Germinal center (tissue), 1 donor: ENCODE results near the gene PALLD.

ENCODE experiments used
- DNase-seq: peaks from one replicate; pipeline ENCODE4 v3.0.0; 2012; ENCODE audit warnings: mixed read lengths, low spot score

The PALLD gene

DNA sequence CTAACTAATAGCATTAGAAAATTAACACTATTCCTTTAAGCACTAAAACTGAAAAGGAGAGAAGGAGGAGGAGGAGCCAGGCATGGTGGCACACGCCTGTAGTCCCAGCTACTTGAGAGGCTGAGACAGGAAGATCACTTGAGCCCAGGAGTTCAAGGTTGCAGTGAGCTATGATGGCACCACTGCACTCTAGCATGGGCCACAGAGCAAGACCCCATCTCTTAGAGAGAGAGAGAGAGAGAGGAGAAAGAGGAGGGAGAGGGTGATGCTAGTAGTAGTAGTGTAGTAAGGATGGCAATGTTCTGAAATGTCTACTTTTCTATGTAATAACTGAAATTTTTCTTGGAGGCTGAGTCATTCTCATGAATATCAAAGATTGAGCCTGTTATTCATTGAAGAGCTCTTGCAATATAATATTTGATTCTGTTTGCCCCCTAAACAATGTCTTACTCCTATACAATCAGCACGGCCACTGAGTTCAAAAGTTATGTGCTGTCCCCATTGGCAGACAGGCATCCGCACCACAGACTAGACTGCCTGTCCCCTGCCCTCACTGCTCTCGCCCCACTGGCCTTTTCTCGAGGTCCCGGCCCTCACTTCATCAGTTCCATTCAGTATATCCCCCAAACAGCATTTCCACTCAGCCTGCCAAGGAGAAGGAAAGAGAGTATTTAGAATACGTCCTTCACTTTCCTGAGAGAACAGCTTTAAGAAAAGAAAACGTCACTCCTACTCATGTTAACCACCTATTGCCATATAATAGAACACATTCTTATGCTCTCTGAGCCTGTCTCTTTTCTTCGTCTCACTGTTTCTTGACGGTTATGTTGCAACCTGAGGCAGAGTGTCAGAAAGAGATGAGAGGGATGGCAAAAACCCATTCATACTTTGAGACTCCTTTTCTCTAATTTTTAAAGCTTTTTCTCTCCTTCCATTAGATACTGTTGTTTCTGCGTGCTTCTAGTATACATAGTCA, 238.1 kb downstream of the PALLD start:
- DNase-seq, result no peak

DNA sequence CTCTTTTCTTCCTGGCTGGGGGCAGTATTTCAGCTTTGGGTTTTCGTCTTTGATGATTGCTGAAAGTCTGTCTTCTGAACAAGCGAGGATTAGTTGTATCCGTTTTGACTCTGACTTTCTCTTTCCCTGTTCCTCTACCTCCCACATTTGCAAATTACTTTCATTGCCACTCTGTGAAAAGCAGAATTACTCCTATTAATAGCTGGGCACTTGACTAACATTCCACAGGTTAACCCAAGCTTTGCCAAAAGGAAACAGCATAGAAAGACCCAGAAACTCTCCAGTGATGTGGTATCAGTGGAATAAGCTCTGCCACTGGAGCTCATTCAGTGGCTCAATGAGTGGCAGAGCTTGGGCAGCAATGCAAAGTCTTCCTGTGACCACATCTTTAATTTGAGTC, 238.9 kb downstream of the PALLD start:
- no peak for DNase-seq

DNA sequence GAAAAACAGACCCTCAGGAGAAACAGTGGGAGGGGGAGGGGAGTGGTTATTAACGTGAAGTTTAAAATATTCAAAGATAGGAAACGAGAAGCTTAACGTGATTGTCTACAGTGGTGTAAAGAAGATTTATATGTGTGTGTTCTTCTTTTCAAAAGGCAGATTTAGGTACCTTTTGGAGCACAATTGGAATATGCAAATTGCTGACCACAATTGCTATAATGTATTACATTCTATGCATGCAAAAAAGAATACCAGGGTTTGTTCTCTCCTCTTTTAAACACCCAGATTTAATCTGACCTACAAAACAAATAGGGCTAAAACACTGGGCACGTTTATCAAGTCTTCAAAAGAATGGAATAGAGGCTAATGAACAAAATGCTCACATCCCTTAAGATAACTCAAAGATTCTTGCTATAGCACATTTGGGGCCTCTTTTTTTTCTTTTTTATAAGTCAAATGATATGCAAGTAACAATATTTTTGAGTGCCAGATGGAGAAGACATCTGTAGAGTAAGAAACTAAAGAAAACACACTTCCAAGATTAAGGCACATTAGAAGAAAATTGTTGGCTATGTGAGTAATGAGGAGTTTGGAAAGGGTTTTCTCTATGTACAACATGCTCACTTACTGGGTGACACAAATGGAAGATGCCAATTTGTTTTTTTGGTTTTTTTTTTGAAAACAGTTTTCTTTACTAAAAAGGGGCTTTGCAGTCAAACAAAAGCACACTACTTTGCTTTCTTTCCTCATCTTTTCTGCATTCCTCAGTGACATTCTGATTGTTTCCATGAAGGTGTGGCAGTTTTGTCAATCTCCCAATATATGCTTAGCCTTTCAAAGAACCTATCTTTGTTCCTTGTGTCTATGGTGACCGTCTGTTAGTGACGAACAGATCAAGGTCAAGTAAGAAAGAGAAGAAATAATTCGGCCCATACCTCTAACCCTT, 240.3 kb downstream of the PALLD start:
- DNase-seq, result no peak

DNA sequence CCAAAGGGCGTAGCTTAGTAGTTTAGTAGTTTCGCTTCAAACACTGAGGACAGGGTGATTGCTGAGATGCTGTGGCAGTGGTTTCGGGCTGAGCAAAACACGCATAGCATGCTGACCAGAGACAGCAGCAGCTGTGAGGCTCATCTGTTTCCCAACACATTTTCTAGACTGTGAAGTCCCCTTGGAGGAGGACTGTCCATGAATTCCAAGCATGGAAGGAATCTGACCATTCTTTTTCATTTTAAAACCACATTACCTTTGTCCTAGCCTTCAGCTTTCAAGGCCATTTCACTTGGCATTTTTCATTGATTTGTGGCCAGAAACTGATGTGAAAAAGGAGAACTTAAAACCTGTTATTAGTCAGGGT, 240.9 kb downstream of the PALLD start:
- DNase-seq, result no peak

DNA sequence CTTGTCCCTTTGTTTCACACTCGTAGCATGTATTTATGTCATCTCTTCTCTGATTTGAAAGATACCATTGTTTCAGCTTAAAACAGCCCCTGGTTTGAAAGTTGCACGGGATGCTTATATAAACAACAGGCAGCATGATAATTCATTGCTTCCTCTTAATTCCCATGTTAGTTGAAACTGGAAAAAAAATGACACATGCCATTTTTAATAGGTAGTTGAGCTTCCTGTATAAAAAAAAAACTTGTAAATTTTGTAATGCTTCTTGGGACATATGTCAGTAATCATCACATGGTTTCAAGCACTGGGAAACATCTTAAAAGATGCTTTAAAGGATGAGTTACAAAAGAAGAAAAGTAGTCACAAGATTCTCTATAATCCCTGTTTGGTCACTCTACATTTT, 243.0 kb downstream of the PALLD start:
- DNase-seq, result no peak

DNA sequence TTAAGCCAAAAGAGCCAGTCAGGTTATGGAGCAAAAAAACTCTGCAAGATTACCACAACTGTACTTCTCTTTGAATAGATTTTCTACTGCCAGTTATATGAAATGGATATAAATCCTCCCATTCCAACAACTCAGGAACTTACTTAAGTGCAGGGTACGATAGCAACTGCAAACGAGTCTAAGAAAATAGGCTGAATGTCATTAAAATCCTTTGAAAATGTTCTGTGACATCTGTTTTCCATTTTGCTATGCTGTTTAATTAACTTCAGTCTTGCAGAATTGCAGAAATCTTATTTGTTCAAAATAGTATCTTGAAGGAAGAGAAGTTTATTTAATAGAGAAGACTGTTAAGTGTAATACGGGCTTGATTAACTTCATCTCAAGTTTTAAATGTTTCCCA, 243.8 kb downstream of the PALLD start:
- no peak for DNase-seq

DNA sequence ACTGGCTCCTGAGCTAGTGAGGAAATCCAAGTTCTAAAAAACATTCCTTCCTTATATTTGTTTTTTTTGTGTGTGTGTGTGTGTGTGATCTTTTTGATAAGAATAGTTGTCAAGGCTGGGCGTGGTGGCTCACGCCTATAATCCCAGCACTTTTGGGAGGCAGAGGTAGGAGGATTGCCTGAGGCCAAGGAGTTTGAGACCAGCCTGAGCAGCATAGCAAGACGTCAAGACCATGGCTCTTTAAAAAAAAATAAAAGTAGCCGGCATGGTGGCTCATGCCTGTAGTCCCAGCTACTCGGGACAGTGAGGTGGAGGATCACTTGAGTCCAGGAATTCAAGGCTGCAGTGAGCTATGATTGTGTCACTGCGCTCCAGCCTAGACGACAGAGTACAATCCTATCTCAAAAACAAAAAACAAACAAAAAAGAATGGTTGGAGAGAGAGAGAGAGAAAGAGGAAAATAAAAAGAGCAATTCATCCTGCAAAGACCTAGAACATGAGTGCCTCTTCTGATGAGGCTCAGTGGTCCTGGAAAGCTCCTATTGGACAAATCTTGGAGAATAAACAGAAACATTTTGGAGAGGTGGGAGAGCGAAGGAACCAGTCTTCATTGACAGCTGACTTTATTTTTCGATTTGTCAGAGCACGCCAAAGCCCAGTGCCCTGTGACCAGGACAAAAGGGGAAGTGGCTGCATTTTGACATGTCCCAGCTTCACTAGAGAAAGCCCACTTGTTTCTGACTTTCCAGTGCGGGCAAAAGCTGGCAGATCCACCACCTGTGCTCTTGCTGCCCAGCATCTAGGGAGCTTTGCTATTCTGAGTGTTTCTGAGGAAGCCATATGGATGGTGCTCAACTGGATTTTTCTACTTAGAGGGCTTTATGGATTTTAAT, 244.7 kb downstream of the PALLD start:
- no peak for DNase-seq

DNA sequence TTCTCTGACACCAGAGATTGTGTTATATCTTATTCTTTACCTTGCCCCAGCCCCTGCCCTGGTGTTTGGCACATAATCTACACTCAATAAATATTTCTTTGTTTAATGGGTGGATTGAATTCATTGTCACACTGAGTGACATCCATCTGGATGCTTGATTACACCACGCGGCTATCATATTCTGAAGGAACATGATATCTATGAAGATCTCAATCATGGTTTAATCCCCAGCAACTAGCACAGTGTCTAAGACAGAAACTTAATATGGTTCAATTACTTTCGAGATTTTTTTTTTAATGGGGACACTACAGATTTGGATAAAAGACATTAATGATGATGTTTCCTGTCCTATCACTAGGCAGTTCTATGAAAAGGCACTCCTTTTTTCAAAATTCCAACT, 246.3 kb downstream of the PALLD start:
- no peak for DNase-seq

DNA sequence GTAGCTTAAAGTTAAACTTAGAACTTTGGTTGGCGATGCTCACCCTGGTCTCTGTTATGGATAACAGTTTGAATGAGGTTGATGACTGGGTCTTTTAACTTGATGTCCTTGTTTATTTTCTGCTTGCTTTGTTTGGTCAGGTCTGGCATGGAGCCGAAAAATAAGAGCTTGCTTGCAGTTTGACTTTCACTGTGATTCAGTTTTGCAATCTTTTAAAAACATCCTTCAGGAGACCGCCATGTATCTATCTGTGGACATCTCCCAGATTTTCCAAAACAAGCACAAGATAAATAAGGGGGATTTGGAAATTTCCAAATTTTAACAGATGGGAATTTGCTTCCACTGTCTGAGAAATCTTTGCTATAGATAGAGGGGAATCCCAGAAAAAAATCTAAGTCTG, 246.7 kb downstream of the PALLD start:
- DNase-seq, result no peak

DNA sequence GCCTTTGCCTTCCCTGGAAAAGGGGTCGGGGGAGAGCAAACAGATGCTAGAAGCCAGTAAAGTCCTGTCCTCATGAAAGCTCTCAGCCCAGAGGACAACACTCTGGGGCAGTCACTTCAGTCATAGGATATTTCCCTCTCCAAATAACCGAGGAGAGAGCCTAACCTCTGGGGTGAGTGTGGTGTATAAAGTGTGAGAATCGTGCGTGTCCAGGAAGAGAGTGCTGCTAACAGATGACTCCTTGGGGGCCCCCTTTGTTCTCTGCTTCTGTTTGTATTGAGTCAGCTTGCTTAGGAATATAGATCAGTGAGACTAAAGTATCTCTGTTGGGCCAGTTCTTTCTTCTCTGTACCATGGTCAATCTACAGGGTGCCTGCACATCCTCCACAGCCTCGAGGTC, 247.2 kb downstream of the PALLD start:
- no peak for DNase-seq

DNA sequence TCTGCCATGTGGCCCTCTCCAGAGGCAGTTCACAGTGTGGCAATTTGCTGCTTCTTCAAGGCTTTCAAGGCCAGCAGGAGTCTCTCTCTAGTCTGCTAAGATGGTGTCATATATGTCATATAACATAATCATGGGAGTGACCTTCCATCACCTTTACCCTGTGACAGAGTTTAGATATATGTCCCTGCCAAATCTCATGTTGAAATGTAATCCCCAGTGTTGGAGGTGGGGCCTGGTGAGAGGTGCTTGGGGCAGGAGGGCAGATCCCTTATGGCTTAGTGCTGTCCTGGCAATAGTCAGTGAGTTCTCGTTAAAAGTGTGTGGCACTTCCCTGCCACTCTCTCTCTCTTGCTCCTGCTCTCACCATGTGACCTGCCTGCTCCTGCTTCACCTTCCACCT, 252.0 kb downstream of the PALLD start:
- DNase-seq, result no peak

DNA sequence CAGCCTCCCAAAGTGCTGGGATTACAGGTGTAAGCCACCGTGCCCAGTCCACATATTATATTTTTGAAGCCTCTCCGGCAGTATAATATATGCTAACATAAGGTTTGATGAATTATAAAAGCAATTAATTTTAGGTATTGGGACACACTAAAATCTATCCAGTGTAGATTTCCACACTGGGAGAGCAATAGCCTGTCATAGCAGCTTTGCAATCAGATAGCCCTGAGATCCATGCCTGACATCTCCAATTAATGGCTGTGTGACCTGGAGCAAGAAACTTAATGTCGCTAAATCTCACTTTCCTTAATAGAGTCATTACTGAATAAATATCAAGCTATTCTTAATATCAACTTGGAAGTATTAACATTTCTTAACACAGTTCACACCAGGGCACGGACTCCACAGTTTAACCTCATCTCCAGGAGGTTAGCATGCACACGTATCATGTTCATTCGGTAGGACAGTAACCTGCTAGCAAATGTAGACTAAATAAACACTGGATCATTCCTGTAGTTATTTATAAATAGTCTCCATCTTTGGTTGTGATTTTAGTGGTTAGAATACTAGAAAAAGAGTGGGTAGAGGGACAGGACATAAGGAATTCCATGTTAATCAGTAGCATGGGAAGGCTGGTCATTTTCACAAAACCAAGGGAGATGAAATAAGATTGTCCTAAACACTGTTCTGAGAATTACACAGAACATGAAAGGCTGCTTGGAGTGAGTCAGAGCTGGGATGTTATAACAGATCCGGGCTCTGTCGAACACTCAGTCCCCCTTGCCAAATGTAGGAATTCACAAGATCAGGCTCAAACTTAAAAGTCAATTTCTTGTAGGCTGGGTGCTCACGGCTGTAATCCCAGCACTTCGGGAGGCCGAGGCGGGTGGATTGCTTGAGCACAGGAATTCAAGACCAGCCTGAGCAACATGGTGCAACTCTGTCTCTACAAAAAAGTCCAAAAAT, 254.7 kb downstream of the PALLD start:
- DNase-seq, result no peak

DNA sequence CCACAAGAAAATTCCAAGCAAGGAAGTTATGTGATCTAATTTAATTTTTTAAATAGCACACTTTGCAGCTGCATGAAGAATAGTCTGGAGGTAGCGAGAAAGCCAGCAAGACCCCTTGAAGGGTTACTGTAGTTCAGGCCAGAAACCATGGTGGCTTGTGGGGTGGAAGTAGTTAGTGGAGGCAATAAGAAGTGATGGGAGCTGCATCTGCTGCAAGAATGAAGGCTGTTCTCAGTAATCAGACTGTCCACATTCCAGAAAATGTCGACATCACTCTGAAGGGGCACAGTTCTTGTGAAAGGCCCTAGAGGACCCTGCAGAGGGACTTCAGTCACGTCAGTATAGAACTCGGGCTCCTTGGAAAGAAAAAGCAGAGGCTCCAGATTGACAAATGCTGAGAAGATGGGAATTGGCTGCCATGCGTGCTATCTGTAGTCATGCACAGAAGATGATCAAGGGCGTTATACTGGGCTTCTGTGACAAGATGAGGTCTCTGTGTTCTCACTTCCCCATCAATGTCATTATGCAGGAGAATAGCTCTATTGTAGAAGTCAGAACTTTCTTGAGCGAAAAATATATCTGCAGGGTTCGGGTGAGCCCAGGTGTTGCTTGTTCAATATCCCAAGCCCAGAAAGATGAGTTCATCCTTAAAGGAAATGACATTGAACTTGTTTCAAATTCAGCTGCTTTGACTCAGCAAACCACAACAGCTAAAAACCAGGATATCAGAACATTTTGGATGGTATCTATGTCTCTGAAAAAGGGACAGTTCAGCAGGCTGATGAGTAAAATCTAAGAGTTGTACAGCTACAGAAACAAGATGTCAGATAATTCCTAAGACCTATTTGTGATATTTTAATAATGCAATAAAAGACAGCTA, 259.0 kb downstream of the PALLD start:
- DNase-seq, result no peak

DNA sequence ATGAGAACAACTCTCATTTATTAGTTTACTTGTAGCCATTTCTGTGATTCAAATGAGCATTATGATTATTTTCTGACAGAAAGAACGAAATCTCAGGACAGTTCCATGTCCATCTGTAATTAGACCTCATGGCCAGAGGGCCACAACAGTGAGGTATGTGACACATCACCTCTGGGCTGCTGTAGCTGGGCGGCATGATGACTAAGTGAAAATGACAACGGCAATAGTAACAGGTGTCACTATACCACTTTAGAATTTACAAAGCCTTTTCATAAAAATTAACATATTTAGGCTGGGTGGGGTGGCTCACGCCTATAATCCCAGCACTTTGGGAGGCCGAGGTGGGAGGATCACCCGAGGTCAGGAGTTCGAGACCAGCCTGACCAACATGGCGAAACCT, 260.6 kb downstream of the PALLD start:
- no peak for DNase-seq

DNA sequence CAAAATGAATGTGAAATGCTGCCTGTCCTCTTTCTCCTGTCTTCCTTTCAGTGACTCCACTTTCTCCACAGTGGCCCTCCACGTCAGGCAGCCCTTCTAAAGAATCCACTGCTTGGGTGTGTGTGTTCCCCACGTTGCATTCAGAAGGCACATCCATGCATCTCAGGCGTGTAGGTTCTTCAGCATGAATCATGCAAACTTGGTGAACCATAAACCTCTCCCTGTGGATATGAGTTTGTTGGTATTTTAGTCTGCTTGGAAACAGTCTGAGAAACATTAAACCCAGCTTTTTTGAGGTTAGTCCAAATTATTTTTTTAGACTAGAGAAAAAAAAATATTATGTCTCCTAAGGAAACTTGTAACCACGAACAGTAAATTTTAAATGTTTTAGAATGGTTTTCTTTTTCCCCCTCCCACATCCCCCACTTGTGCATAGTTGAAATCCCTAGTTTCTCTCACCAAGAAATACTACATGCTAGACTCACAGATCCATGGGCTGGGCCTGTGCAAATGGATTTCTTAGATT, 261.6 kb downstream of the PALLD start:
- DNase-seq, result no peak

DNA sequence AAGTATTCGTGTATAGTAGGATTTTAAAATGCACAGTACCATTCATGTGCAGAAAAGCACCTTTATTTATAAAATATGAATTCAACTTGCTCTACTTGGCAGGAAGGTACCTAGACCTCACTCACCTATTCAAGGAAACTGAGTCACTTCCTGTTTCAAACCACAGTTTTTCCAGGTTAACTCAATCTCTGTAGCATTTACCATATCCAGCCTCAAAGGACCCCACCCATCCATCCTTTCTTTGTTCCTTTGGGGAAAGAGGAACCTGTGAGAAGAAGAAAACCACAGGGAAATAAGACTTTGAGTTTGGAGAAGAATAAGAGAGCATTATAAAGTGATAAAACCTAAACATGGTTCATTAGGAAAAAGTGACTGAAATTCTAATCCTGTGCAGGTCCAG, 262.5 kb downstream of the PALLD start:
- DNase-seq, result no peak

DNA sequence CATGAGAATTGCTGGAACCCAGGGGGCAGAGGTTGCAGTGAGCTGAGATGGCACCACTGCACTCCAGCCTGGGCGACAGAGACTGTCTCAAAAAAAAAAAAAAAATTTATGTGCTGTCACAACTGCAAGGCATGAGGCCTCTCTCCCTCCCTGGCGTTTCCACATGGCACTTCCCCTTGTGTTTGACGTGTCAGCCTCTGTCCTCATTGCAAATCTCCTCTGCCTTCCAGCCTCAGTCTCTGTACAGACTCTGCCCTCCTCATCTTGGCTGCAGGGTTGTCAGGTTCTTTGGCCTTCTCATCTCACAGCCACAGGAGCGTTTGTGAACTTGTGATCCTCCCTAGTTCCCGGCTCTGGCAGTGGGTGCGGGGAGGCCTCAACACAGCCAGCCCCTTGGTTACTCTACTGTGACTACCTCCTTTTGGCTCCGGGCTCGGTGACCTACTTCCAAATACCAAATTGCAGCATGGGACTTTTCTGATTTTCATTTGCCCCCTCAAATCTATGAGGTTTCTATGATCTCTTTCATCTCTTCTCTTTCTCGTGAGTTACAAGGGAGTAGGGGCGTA, 263.2 kb downstream of the PALLD start:
- no peak for DNase-seq

DNA sequence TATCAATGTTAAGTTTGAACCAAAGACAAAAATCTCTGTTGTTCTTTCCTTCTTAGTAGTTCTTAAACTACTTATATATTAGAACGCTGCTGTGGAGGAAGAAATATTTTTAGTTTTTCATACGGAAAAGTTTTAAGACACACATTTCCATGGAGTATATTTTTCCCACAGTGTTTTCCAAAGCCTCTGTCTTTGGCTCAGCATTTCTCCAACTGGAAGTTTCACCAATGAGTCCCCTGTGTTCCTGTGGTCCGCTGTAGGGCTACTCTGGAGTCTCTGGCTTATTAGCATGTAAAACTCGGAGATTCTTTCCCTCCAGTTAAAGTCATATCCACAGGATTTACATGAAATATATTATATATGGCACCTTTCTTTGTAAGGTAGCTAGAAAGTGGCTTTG, 264.2 kb downstream of the PALLD start:
- DNase-seq, result no peak

DNA sequence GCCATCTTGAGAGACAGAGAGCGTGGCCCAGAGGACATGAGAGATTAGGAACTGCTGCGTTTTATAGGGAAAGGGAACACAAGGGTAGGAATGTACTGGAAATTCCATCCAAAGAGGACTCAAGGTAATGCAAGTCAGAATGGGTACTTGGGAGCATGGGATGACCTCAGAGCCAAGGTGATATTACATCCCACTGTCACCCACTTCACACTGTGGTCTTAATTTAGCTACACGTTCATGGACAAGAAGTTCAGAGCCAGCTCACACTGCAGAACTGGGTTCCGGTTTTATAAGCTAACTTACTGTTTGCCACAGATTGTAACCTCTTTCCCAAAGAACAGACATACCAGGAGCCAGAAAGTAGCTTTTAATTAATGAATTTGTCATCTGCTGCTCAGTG, 268.5 kb downstream of the PALLD start:
- DNase-seq, result no peak
